Activated CD8-positive, alpha-beta memory T cell treated with anti-CD3 and anti-CD28 coated beads for 36 hours (primary cell): ENCODE measurements around the gene PIAS1. TPM values are rescaled to one million over a fixed set of nuclear protein-coding genes. Genes with fewer than 3 reads are reported as not detected.

ENCODE experiments used
- CTCF ChIA-PET: fragments of 350-600 bp; sonication (Branson Sonifier 250); formaldehyde crosslinking; loops from one replicate; lab custom pipeline; 2021; ENCODE audit warnings: antibody characterized with exemption; lab: Charles Lee
- POLR2A ChIA-PET: fragments of 350-600 bp; sonication (Branson Sonifier 250); formaldehyde crosslinking; loops from one replicate; lab custom pipeline; 2021; ENCODE audit warnings: antibody characterized with exemption; lab: Charles Lee
- total RNA-seq, 2 experiments: library from RNA; stranded (reverse); gene quantifications; one replicate each; pipeline ENCODE4 v1.2.3, GENCODE V29; 2021

The PIAS1 gene
- total RNA-seq, 2 experiments from 2014 or later = 23.5 to 25.3 TPM

DNA sequence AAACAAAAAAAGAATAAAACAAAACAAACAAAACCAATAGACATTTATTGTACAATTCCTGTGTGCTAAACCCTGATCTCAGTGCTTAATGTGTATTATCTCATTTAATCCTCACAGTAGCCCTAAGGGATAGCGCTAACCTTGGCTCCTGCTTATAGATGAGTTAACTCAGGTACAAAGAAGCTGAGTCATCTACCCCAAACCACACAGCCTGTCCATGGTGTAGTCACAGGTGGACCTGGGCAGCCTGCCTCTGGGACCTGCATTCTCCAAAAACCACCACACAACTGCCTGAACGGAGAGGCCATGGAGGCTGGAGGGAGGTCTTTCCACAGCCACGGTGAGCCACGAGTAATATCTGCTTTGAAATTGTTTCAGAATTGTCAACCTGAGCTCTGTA is 180.9 kb downstream of the PIAS1 start:
- ChIA-PET POLR2A (no interaction called here), CTCF (no interaction called here)

DNA sequence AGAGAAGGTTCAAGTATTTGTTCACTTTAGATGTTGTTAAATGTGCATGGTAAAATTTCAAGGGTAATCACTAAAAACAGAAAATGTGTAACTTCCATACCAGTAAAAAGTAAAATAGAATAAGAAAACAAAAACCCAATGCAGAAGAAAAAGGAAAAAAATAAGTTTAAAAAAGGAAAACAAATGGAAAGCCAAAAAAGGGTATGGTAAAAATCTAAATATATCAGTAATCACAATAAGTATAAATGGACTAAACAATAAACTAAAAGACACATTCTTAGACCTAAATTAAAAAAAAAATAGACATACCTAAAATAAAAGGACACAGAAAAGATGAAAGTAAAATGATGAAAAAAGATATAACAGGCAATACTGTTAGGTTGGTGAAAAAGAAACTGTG is 184.9 kb downstream of the PIAS1 start:
- ChIA-PET POLR2A (no interaction called here), CTCF (no interaction called here)

DNA sequence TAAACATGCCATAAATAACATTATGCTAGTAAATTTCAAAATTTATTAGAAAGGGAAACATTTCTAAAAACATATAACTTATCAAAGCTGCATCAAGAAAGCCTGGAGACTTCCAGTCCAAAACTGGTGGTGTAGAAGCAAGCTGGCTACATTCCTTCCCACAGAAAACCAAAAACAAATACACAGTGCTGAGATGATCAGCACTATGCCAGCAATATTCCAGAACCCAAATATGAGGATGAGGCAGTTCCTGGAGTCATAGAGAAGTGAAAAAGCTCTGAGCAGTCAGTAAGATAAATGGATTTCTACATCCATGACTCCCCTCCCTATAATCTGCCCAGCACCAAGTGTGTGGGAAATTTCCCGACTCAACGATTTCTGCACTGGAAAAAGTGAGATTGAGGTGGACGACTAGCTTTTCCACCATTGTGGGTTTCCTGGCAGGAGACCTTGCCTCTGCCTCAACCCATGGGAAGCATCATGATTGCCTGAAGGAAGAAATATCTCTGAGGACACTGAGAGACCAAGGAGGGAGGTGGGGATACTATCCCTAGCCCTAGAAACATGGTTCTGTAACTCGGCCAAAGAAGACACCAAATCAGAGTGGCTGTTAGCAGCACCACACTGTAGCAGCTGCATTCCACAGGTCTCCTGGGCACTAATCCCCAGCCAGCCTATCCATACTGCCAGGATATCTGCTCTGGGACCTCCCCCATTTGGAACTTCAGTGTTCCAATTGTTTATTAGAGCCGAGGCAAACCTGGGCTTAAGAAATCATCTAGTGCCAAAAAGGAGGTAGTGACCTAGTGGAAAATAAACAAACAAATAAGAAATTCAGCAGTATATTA is 187.2 kb downstream of the PIAS1 start:
- ChIA-PET CTCF (no interaction called here), POLR2A (no interaction called here)

Other genes starting within 250 kb of the PIAS1 start
- gene SKOR1, start 228.8 kb upstream of the PIAS1 start, total RNA-seq = under 1 TPM; 0.06 to 0.08 TPM
- not detected for gene RNU6-1, start 214.3 kb upstream of the PIAS1 start, total RNA-seq
- gene CALML4, start 151.0 kb downstream of the PIAS1 start, total RNA-seq = 1 to 10 TPM; 7.5 to 8.0 TPM
- 10 to 100 TPM; 75.1 to 81.0 TPM for gene CLN6, start 175.4 kb downstream of the PIAS1 start, total RNA-seq
- 10 to 100 TPM; 32.9 to 37.6 TPM for gene FEM1B, start 223.4 kb downstream of the PIAS1 start, total RNA-seq